ENCODE results near the gene LARGE1. TPM values are rescaled to one million over a fixed set of nuclear protein-coding genes. Genes with fewer than 3 reads are reported as not detected.
A peak's percentile ranks its signal among the peaks of the same experiment; 100 is the strongest.

LARGE1 gene
- total and polyA plus RNA-seq, 2 of the 13 experiments (the other 11 are each of a cell fraction or from before 2014, with no cell fraction given): 8.4 to 11.0 TPM

DNA sequence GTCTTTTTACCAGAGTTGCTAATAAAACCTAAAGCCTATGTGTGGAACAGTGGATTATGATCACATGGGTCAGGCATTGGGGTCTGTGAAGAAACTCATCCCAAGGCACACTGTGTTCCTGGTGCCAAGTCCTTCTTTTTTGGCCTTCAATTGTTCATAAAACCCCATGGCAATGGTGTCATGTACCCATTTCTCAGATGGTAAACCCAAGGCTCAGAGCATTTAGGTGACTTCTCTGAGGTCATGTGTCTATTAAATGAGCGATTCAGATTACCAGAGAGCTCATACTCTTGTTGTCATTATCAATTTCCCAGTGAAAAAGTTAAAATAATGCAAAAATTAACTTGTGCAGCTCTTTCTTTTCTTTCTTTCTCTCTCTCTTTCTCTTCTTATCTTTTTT lies 589.3 kb downstream of the LARGE1 start:
- TF ChIP-seq ADNP (CRISPR knock-in tag; IDR thresholded peaks at IDR 0.05): 0 out of 2 replicates have a peak, but pooled peaks have one; percentile 24
- TF ChIP-seq, protein P1, sequence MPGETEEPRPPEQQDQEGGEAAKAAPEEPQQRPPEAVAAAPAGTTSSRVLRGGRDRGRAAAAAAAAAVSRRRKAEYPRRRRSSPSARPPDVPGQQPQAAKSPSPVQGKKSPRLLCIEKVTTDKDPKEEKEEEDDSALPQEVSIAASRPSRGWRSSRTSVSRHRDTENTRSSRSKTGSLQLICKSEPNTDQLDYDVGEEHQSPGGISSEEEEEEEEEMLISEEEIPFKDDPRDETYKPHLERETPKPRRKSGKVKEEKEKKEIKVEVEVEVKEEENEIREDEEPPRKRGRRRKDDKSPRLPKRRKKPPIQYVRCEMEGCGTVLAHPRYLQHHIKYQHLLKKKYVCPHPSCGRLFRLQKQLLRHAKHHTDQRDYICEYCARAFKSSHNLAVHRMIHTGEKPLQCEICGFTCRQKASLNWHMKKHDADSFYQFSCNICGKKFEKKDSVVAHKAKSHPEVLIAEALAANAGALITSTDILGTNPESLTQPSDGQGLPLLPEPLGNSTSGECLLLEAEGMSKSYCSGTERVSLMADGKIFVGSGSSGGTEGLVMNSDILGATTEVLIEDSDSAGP (CRISPR knock-in tag; IDR thresholded peaks at IDR 0.05; ENCODE audit: borderline replicate concordance): no peak
- TF ChIP-seq ZNF629 (CRISPR knock-in tag; conservative IDR thresholded peaks at IDR 0.05): peak; percentile 90
- 0 out of 2 replicates have a peak, but pooled peaks have one; percentile 60 for TF ChIP-seq ZMYM3 (CRISPR knock-in tag; IDR thresholded peaks at IDR 0.05)
- no peak for TF ChIP-seq TFDP2 (CRISPR knock-in tag; IDR thresholded peaks at IDR 0.05)
- TF ChIP-seq ZNF224 (CRISPR knock-in tag; IDR thresholded peaks at IDR 0.05): no peak
- no peak for TF ChIP-seq RBM39 (IDR thresholded peaks at IDR 0.05; ENCODE audit: low read depth, low read length, poor library complexity, severe bottlenecking)
- no peak overlapping the region for H3K4me2 ChIP-seq (ENCODE audit: low read depth, low read length)
- 94% methylated on average over 1 of the region's 1 CpG for WGBS (ENCODE audit: low lambda C conversion rate)
- H3K36me3 ChIP-seq (replicated peaks in 1 of 2; ENCODE audit: control insufficient read depth in 1 of 2, insufficient read depth in 2 of 2, low read length in 2 of 2): no peaks in the 10 kb centered on the region
- H3K9me3 ChIP-seq (ENCODE audit: low read length): no peaks in the 10 kb centered on the region
- no peak overlapping the region for H2AFZ ChIP-seq (ENCODE audit: low read length)
- H3K4me1 ChIP-seq (ENCODE audit: insufficient read depth, low read length): peaks cover 67% of the 10 kb centered on the region
- ATAC-seq (no peak), DNase-seq (ENCODE audit: low spot score) (no peak), FAIRE-seq (no peak)
- no peak overlapping the region for H3K27ac ChIP-seq (ENCODE audit: extremely low read length, insufficient read depth, low read length)
- no peak overlapping the region for H3K4me3 ChIP-seq (replicated peaks in 1 of 3; ENCODE audit: insufficient read depth in 1 of 3, low read depth in 2 of 3, low read length in 3 of 3)
- H3K9ac ChIP-seq (ENCODE audit: insufficient read depth, low read depth, low read length): no peak overlapping the region
- ChIA-PET POLR2A (no interaction called here), CTCF (ENCODE audit: low intra/inter-chr PET ratio, low total read pairs) (no interaction called here)
- BruUV-seq (replicated peaks): no TSS peak
- in situ Hi-C loops (cut with HindIII; ENCODE audit: extremely low pct_ligation_motif_present, low pct_unique_long_range_greater_than_20kb): no loop called here
- H3K27me3 ChIP-seq (ENCODE audit: control insufficient read depth in 1 of 2, insufficient read depth in 2 of 2, low read length in 2 of 2): no peaks in the 10 kb centered on the region
- intact Hi-C loops (cut with micrococcal nuclease; ENCODE audit: unreplicated experiment): loop anchor here (10.0 kb wide), 1 partner anchor 244 kb away; no protein-coding TSS in a partner anchor
- H4K20me1 ChIP-seq (ENCODE audit: insufficient read depth, low read length): no peaks in the 10 kb centered on the region
- H3K79me2 ChIP-seq (ENCODE audit: insufficient read depth, low read length): no peaks in the 10 kb centered on the region
